GM12892 (cell line): Measurements from ENCODE around the gene PTPRH.

Experiments
- POLR2A ChIP-seq: IDR thresholded peaks from 2 replicates; pipeline ENCODE4 v1.6.1; 2011; ENCODE audit warnings: low read depth, low read length, control low read depth
- POLR2AphosphoS5 ChIP-seq: IDR thresholded peaks from 2 replicates; pipeline ENCODE4 v1.6.1; 2011; ENCODE audit warnings: low read depth, low read length, control low read depth
- TAF1 ChIP-seq: IDR thresholded peaks from 2 replicates; pipeline ENCODE4 v1.6.1; 2011; ENCODE audit warnings: low read depth, mild to moderate bottlenecking, control low read depth, low read length, borderline replicate concordance

- TF ChIP-seq POLR2A (no peak), POLR2AphosphoS5 (no peak), TAF1 (no peak)
Measured at GRCh38 chr19:55161571-55162322, 47.6 kb downstream of the PTPRH start.
